Endodermal cell (in vitro differentiated cells): ENCODE measurements around the gene CASK. TPM values are rescaled to one million over a fixed set of nuclear protein-coding genes. Genes with fewer than 3 reads are reported as not detected.

Experiments used
- DNase-seq: peaks from one replicate; pipeline ENCODE4 v3.0.0-alpha.2; 2017
- H3K27ac ChIP-seq: 2 replicates; pipeline ENCODE4 v1.5.1; 2013; ENCODE audit warnings: mild to moderate bottlenecking, low read depth, low read length, moderate library complexity
- H3K27me3 ChIP-seq: 2 replicates; pipeline ENCODE4 v1.6.1; 2013; ENCODE audit warnings: mild to moderate bottlenecking, low read length, moderate library complexity; ENCODE audit not compliant: insufficient read depth, control insufficient read depth, poor library complexity, severe bottlenecking
- H3K36me3 ChIP-seq: 2 replicates; pipeline ENCODE4 v1.7.0; 2013; ENCODE audit warnings: mild to moderate bottlenecking, low read length, moderate library complexity; ENCODE audit not compliant: control insufficient read depth, insufficient read depth
- H3K4me1 ChIP-seq: one replicate; pipeline ENCODE4 v1.7.0; 2013; ENCODE audit warnings: low read length; ENCODE audit not compliant: control insufficient read depth, insufficient read depth
- H3K4me3 ChIP-seq: 2 replicates; pipeline ENCODE4 v1.5.1; 2013; ENCODE audit warnings: mild to moderate bottlenecking, low read length, moderate library complexity
- H3K9ac ChIP-seq: 2 replicates; pipeline ENCODE4 v1.6.1; 2013; ENCODE audit warnings: mild to moderate bottlenecking, low read length, moderate library complexity; ENCODE audit not compliant: poor library complexity, severe bottlenecking; ENCODE audit errors: extremely low read depth
- H3K9me3 ChIP-seq: 2 replicates; pipeline ENCODE4 v1.6.1; 2013; ENCODE audit warnings: mild to moderate bottlenecking, low read length, moderate library complexity; ENCODE audit not compliant: control insufficient read depth
- H3K27ac Mint-ChIP-seq: 2 replicates; pipeline ENCODE4 v1.8.0; 2020; ENCODE audit warnings: mixed read lengths
- H3K27me3 Mint-ChIP-seq: 2 replicates; pipeline ENCODE4 v1.8.0; 2021; ENCODE audit warnings: mild to moderate bottlenecking, mixed read lengths; ENCODE audit not compliant: insufficient read depth
- H3K36me3 Mint-ChIP-seq: 2 replicates; pipeline ENCODE4 v1.8.0; 2020; ENCODE audit warnings: low read depth, mixed read lengths
- H3K4me1 Mint-ChIP-seq: 2 replicates; pipeline ENCODE4 v1.8.0; 2020; ENCODE audit warnings: mixed read lengths
- H3K4me3 Mint-ChIP-seq: 2 replicates; pipeline ENCODE4 v1.8.0; 2020; ENCODE audit warnings: mild to moderate bottlenecking, moderate library complexity, mixed read lengths
- H3K9me3 Mint-ChIP-seq: 2 replicates; pipeline ENCODE4 v1.8.0; 2020; ENCODE audit warnings: mild to moderate bottlenecking, mixed read lengths
- WGBS, 2 experiments: methylation state at CpG; one replicate each; pipeline versions ENCODE4 v1.1.5 to v1.1.7; 2013; ENCODE audit warnings: missing lambda C conversion rate in 2 of 2, mixed read lengths in 1 of 2; ENCODE audit not compliant: insufficient coverage in 1 of 2, insufficient read length in 1 of 2; 5-methylcytosine and 5-hydroxymethylcytosine counted together
- total RNA-seq, 2 donors: library from RNA; stranded (reverse); fragmentation: NEBNext Ultra II Directional in 1 of 2; extraction: Animal tissue kit (Norgen Biotek cat#: 25700) in 1 of 2; gene quantifications; 2 replicates in 1 of 2; 3 replicates in 1 of 2; pipeline ENCODE4 v1.2.1, GENCODE V29; 2021
- TF ChIP-seq, protein P1 (sequence below): fragments of 200-600 bp; sonication (generic); conservative IDR thresholded peaks from 2 replicates; pipeline ENCODE4 v1.5.0; 2021; ENCODE audit warnings: antibody characterized with exemption, mild to moderate bottlenecking

The CASK gene
- total RNA-seq, 2 donors from 2014 or later, result 79.1 to 87.1 TPM

DNA sequence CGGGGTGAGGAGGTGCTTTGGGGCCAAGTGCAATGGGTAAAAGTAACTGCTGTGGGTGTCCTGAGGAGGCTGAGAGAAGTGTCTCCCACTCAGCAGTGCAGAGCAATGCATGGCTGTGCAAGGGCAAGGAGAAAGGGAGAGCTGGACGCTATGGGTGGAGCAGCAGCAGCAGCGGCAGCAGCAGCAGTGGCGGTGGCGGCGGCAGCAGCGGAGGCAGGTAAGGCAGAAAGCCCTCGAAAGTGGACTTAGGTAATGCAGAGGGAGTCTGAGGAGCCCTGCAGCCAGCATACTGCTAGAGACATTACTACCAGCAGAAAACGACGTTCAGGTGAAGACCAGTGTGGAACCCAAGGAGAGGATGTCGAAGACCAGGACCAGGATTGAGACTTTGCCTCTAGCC lies 394.1 kb downstream of the CASK start:
- TF ChIP-seq, protein P1, sequence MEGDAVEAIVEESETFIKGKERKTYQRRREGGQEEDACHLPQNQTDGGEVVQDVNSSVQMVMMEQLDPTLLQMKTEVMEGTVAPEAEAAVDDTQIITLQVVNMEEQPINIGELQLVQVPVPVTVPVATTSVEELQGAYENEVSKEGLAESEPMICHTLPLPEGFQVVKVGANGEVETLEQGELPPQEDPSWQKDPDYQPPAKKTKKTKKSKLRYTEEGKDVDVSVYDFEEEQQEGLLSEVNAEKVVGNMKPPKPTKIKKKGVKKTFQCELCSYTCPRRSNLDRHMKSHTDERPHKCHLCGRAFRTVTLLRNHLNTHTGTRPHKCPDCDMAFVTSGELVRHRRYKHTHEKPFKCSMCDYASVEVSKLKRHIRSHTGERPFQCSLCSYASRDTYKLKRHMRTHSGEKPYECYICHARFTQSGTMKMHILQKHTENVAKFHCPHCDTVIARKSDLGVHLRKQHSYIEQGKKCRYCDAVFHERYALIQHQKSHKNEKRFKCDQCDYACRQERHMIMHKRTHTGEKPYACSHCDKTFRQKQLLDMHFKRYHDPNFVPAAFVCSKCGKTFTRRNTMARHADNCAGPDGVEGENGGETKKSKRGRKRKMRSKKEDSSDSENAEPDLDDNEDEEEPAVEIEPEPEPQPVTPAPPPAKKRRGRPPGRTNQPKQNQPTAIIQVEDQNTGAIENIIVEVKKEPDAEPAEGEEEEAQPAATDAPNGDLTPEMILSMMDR, result no peak
- Histone ChIP-seq H3K27me3 (no peaks in the 10 kb centered on the region), H3K9ac (no peak overlapping the region), H3K4me1 (no peaks in the 10 kb centered on the region), H3K9me3 (no peaks in the 10 kb centered on the region), H3K27ac (no peak overlapping the region), H3K36me3 (peaks cover 23% of the 10 kb centered on the region), H3K4me3 (no peak overlapping the region)
- H3K4me1 Mint-ChIP-seq, result peaks cover 10% of the 10 kb centered on the region
- no peak for DNase-seq
- peaks cover 12% of the 10 kb centered on the region for H3K36me3 Mint-ChIP-seq
- H3K9me3 Mint-ChIP-seq, result peaks cover 36% of the 10 kb centered on the region
- H3K27me3 Mint-ChIP-seq, result no peaks in the 10 kb centered on the region
- H3K4me3 Mint-ChIP-seq, result no peak overlapping the region
- WGBS, 2 experiments, result 93 to 98% methylated on average over 3 to 10 of the region's 11 CpGs
- H3K27ac Mint-ChIP-seq, result peak overlapping the region; percentile 10

DNA sequence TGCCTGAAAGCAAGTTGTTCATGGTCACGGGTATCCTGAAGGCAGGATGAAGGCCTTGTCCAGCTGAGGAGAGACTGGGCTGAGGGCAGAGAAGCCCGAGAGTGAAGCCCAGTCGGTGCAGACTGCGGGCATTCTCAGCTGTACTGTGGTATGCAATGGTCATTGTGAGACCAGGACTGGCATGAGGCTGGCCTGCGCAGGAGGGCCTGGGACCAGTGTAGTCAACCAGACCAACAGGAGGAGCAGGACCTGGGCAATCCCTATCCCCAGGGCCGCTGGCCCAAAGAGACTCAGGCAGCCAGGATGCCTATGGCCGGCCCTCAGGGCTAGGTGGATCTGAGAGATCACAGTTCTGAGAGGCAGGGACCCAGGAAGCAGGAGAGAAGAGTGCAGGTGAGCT lies 394.6 kb downstream of the CASK start:
- H3K9me3 Mint-ChIP-seq, result peaks cover 37% of the 10 kb centered on the region

DNA sequence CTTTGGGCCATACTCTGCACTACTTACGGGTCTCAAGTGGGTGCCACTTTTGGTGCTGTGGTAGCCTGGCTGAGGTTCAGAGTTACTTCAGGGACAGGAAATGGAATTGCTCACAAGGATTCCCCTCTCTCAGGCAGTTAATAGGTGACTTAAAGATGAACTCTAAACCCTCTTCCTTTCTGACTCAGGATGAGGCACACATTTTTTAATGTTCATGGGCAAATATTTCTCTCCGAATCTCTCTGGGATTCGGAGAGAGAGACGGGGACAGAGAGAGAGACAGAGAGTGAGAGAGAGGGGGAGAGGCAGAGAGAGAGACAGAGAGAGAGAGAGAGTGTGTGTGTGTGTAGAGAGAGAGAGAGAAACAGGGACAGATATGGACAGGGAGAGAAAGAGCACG lies 396.4 kb downstream of the CASK start:
- Mint-ChIP-seq H3K4me1 (peaks cover 28% of the 10 kb centered on the region), H3K9me3 (peaks cover 37% of the 10 kb centered on the region), H3K27ac (no peak overlapping the region), H3K4me3 (no peak overlapping the region), H3K36me3 (peaks cover 12% of the 10 kb centered on the region), H3K27me3 (no peaks in the 10 kb centered on the region)
- H3K4me3 ChIP-seq, result no peak overlapping the region
- no peak overlapping the region for H3K27ac ChIP-seq
- TF ChIP-seq, protein P1, result no peak
- peaks cover 20% of the 10 kb centered on the region for H3K36me3 ChIP-seq
- no peaks in the 10 kb centered on the region for H3K9me3 ChIP-seq
- WGBS, 2 experiments, result 93% methylated on average over 4 of the region's 5 CpGs; no CpG with 5 or more reads in 1 of the 2 experiments
- DNase-seq, result no peak
- H3K27me3 ChIP-seq, result no peaks in the 10 kb centered on the region
- H3K4me1 ChIP-seq, result peaks cover 10% of the 10 kb centered on the region
- H3K9ac ChIP-seq, result no peak overlapping the region

More for the DNA sequence above, 394.6 kb downstream of the CASK start:
- H3K9me3 ChIP-seq, result no peaks in the 10 kb centered on the region
- H3K36me3 Mint-ChIP-seq, result peaks cover 12% of the 10 kb centered on the region
- H3K27ac Mint-ChIP-seq, result peak overlapping the region; percentile 10
- no peak overlapping the region for H3K4me3 Mint-ChIP-seq
- no peak overlapping the region for H3K27ac ChIP-seq
- no peak overlapping the region for H3K9ac ChIP-seq
- DNase-seq, result no peak
- no peak overlapping the region for H3K4me3 ChIP-seq
- H3K27me3 ChIP-seq, result no peaks in the 10 kb centered on the region
- no peaks in the 10 kb centered on the region for H3K27me3 Mint-ChIP-seq
- TF ChIP-seq, protein P1, result no peak
- WGBS, 2 experiments, result 94 to 100% methylated on average over 3 to 6 of the region's 7 CpGs
- peaks cover 20% of the 10 kb centered on the region for H3K36me3 ChIP-seq
- no peaks in the 10 kb centered on the region for H3K4me1 ChIP-seq
- H3K4me1 Mint-ChIP-seq, result peaks cover 10% of the 10 kb centered on the region
